B cell (primary cell): Measurements from ENCODE around the gene GRIP1.

Source experiments
- CTCF ChIP-seq: fragments of 200-600 bp; IDR thresholded peaks from one replicate; pipeline ENCODE4 v1.8.0; 2022; ENCODE audit warnings: antibody characterized with exemption, mild to moderate bottlenecking
- EZH2 ChIP-seq: IDR thresholded peaks from 2 replicates; pipeline ENCODE4 v1.6.1; 2012; ENCODE audit warnings: borderline replicate concordance, low read depth, mild to moderate bottlenecking, moderate library complexity, low read length; ENCODE audit not compliant: insufficient read depth, poor library complexity, severe bottlenecking

- TF ChIP-seq CTCF (no peak), EZH2 (no peak)
Measured at GRCh38 chr12:66304296-66304900, 374.5 kb downstream of the GRIP1 start.
